Right ventricle myocardium superior (tissue), 1 donor: Measurements from ENCODE around the gene MED8. TPM values are rescaled to one million over a fixed set of nuclear protein-coding genes. Genes with fewer than 3 reads are reported as not detected.

Experiments used
- ATAC-seq: fragments of 200-7000 bp; cut with Tn5 transposase; one replicate; pipeline ENCODE4 v1.9.1; 2020; ENCODE audit warnings: mild to moderate bottlenecking; ENCODE audit not compliant: poor library complexity
- DNase-seq: peaks from one replicate; pipeline ENCODE4 v3.0.0-alpha.2; 2020
- intact Hi-C: fragments of 100-400 bp; cut with DNase I; formaldehyde crosslinking; loops from one replicate; pipeline ENCODE4 v1.11.2; 2022
- total RNA-seq: library from RNA; stranded (reverse); fragmentation: NEBNext Ultra II Directional; extraction: Animal tissue kit (Norgen Biotek cat#: 25700); gene quantifications from one replicate; pipeline ENCODE4 v1.2.1, GENCODE V29; 2021
- donor health status: DM: no; HTN: yes; CAD: no; lungs with severe emphysema.

The MED8 gene
- total RNA-seq, 1 donor from 2014 or later = 16.5 TPM

GRCh38 chr1:43367026-43367903, 22.3 kb downstream of the MED8 start:
- peak; percentile 54 for DNase-seq
- intact Hi-C loops = loop anchor here (5.0 kb wide), 1 partner anchor 130 kb away; no protein-coding TSS in a partner anchor
- ATAC-seq = peak; percentile 14

- DNase-seq (no peak), ATAC-seq (no peak)
- intact Hi-C loops = loop anchor here (5.0 kb wide), 1 partner anchor 129 kb away; no protein-coding TSS in a partner anchor
These were observed 23.0 kb downstream of the MED8 start for GRCh38 chr1:43366601-43367025.

GRCh38 chr1:43366179-43366578, 23.4 kb downstream of the MED8 start:
- no peak for DNase-seq

GRCh38 chr1:43365678-43366077, 23.9 kb downstream of the MED8 start:
- no peak for ATAC-seq
- no peak for DNase-seq
- intact Hi-C loops = loop anchor here (5.0 kb wide), 1 partner anchor 128 kb away; no protein-coding TSS in a partner anchor

More at GRCh38 chr1:43366179-43366578, 23.4 kb downstream of the MED8 start:
- intact Hi-C loops = loop anchor here (5.0 kb wide), 1 partner anchor 129 kb away; no protein-coding TSS in a partner anchor
- ATAC-seq = no peak

- intact Hi-C loops = no loop called here
- DNase-seq (no peak), ATAC-seq (no peak)
These were observed 25.6 kb downstream of the MED8 start for GRCh38 chr1:43363935-43364525.

GRCh38 chr1:43363283-43363934, 26.2 kb downstream of the MED8 start:
- ATAC-seq (no peak), DNase-seq (no peak)
- intact Hi-C loops = no loop called here

- intact Hi-C loops = no loop called here
- ATAC-seq = no peak
- no peak for DNase-seq
These were observed 29.0 kb downstream of the MED8 start for GRCh38 chr1:43360616-43361015.

GRCh38 chr1:43359696-43360095, 29.9 kb downstream of the MED8 start:
- ATAC-seq = no peak
- no peak for DNase-seq
- intact Hi-C loops = no loop called here

GRCh38 chr1:43358746-43359693, 30.6 kb downstream of the MED8 start, which contains the start of gene CDC20:
Gene CDC20, plus strand, starts transcription at chr1:43358981. Its CDS starts 235 bp downstream, at chr1:43359216.
- intact Hi-C loops = no loop called here
- ATAC-seq = peak; percentile 98
- peak; percentile 100 for DNase-seq

GRCh38 chr1:43358121-43358745, 31.4 kb downstream of the MED8 start:
- ATAC-seq (peak; percentile 55), DNase-seq (no peak)
- intact Hi-C loops = no loop called here

GRCh38 chr1:43357251-43357650, 32.3 kb downstream of the MED8 start:
- intact Hi-C loops = no loop called here
- no peak for ATAC-seq
- no peak for DNase-seq

GRCh38 chr1:43354936-43355335, 34.7 kb downstream of the MED8 start:
- intact Hi-C loops = no loop called here
- ATAC-seq = no peak
- DNase-seq = no peak

GRCh38 chr1:43354471-43354870, 35.1 kb downstream of the MED8 start:
- intact Hi-C loops = no loop called here
- DNase-seq = no peak
- no peak for ATAC-seq

- DNase-seq (no peak), ATAC-seq (no peak)
- intact Hi-C loops = no loop called here
These were observed 36.7 kb downstream of the MED8 start for GRCh38 chr1:43352881-43353280.

- no peak for ATAC-seq
- no peak for DNase-seq
- intact Hi-C loops = no loop called here
These were observed 37.3 kb downstream of the MED8 start for GRCh38 chr1:43352351-43352705.

GRCh38 chr1:43351421-43352350, 37.9 kb downstream of the MED8 start:
- intact Hi-C loops = no loop called here
- DNase-seq (no peak), ATAC-seq (no peak)

GRCh38 chr1:43350976-43351375, 38.6 kb downstream of the MED8 start:
- intact Hi-C loops = no loop called here
- ATAC-seq (no peak), DNase-seq (no peak)
